ENCODE measurements around the gene SLC16A11. TPM values are rescaled to one million over a fixed set of nuclear protein-coding genes. Genes with fewer than 3 reads are reported as not detected.
"Not testable (repeated sequence)": the region's sequence is repeated elsewhere in the genome, so short reads cannot be mapped to it uniquely, and the experiment has no call there.

Gene SLC16A11
- under 1 TPM; 0.37 to 0.93 (median 0.45) TPM for polyA plus RNA-seq (ENCODE audit: insufficient read length in 4 of 4)

- no peak for DNase-seq (ENCODE audit: low read depth in 4 of 4, low spot score in 3 of 4)
Observed at GRCh38 chr17:7043497-7044198, at the start of gene SLC16A11. SLC16A11 (minus strand) TSS chr17:7044092; CDS start chr17:7043513, 579 bp downstream.

- DNase-seq (ENCODE audit: low read depth in 4 of 4, low spot score in 3 of 4): not testable (repeated sequence)
Observed at GRCh38 chr17:7091311-7092005, 47.6 kb upstream of the SLC16A11 start.

- not testable (repeated sequence) for DNase-seq (ENCODE audit: low read depth in 4 of 4, low spot score in 3 of 4)
Observed at GRCh38 chr17:7089570-7089969, 45.7 kb upstream of the SLC16A11 start.

GRCh38 chr17:7088442-7088841 is 44.5 kb upstream of the SLC16A11 start:
- not testable (repeated sequence) for DNase-seq (ENCODE audit: low read depth in 4 of 4, low spot score in 3 of 4)

- DNase-seq (ENCODE audit: low read depth in 4 of 4, low spot score in 3 of 4): no peak
Observed at GRCh38 chr17:7084088-7084487, 40.2 kb upstream of the SLC16A11 start.

GRCh38 chr17:7083592-7083991 is 39.7 kb upstream of the SLC16A11 start:
- no peak for DNase-seq (ENCODE audit: low read depth in 4 of 4, low spot score in 3 of 4)

GRCh38 chr17:7081341-7082062 is 37.6 kb upstream of the SLC16A11 start:
- DNase-seq (ENCODE audit: low read depth in 4 of 4, low spot score in 3 of 4): no peak

GRCh38 chr17:7080456-7081041 is 36.7 kb upstream of the SLC16A11 start:
- DNase-seq (ENCODE audit: low read depth in 4 of 4, low spot score in 3 of 4): no peak

GRCh38 chr17:7079581-7080455 is 35.9 kb upstream of the SLC16A11 start, which contains the start of gene CLEC10A:
CLEC10A (minus strand) TSS chr17:7080251; CDS start chr17:7078812, 1,439 bp downstream.
- DNase-seq (ENCODE audit: low read depth in 4 of 4, low spot score in 3 of 4): no peak

- DNase-seq (ENCODE audit: low read depth in 4 of 4, low spot score in 3 of 4): no peak
Observed at GRCh38 chr17:7078711-7079110, 34.8 kb upstream of the SLC16A11 start.

GRCh38 chr17:7077911-7078546 is 34.1 kb upstream of the SLC16A11 start:
- no peak for DNase-seq (ENCODE audit: low read depth in 4 of 4, low spot score in 3 of 4)

- no peak for DNase-seq (ENCODE audit: low read depth in 4 of 4, low spot score in 3 of 4)
Observed at GRCh38 chr17:7074931-7075330, 31.0 kb upstream of the SLC16A11 start.

GRCh38 chr17:7072406-7072805 is 28.5 kb upstream of the SLC16A11 start:
- no peak for DNase-seq (ENCODE audit: low read depth in 4 of 4, low spot score in 3 of 4)

GRCh38 chr17:7070712-7071111 is 26.8 kb upstream of the SLC16A11 start:
- DNase-seq (ENCODE audit: low read depth in 4 of 4, low spot score in 3 of 4): no peak

GRCh38 chr17:7068268-7068667 is 24.4 kb upstream of the SLC16A11 start:
- no peak for DNase-seq (ENCODE audit: low read depth in 4 of 4, low spot score in 3 of 4)

GRCh38 chr17:7067198-7067597 is 23.3 kb upstream of the SLC16A11 start:
- DNase-seq (ENCODE audit: low read depth in 4 of 4, low spot score in 3 of 4): no peak

- no peak for DNase-seq (ENCODE audit: low read depth in 4 of 4, low spot score in 3 of 4)
Observed at GRCh38 chr17:7064261-7064660, 20.4 kb upstream of the SLC16A11 start.

GRCh38 chr17:7063518-7064094 is 19.7 kb upstream of the SLC16A11 start:
- no peak for DNase-seq (ENCODE audit: low read depth in 4 of 4, low spot score in 3 of 4)
